HCT116 (cell line): ENCODE results near the gene ADIPOQ. TPM values are rescaled to one million over a fixed set of nuclear protein-coding genes. Genes with fewer than 3 reads are reported as not detected.

Experiments
- ATAC-seq: fragments of 200-7000 bp; cut with Tn5 transposase; 2 replicates; pipeline ENCODE4 v1.9.1; 2020; ENCODE audit warnings: mild to moderate bottlenecking, moderate library complexity
- BruUV-seq: library from RNA; stranded (reverse); fragments of 400-500 nt; replicated peaks from 2 replicates; lab custom pipeline; 2021; lab: Mats Ljungman, UMichigan
- CTCF ChIA-PET: fragments of 300-600 bp; sonication (Branson Sonifier 250); formaldehyde crosslinking; loops from one replicate; lab custom pipeline; 2021; ENCODE audit warnings: antibody characterized with exemption; lab: Charles Lee
- POLR2A ChIA-PET: fragments of 300-600, 350-600 bp; sonication (Branson Sonifier 250); formaldehyde crosslinking; loops from one replicate; lab custom pipeline; 2021; ENCODE audit warnings: antibody characterized with exemption; lab: Charles Lee
- RAD21 ChIA-PET, 2 experiments: fragments of 300-600 bp; sonication (Branson Sonifier 250); formaldehyde crosslinking; loops; one replicate each; lab custom pipeline; 2023; ENCODE audit warnings: low total read pairs in 2 of 2; ENCODE audit not compliant: uncharacterized antibody in 2 of 2, unreplicated experiment in 2 of 2, low non-redundant PET in 1 of 2; lab: Charles Lee
- DNase-seq: peaks from one replicate; pipeline ENCODE4 v3.0.0-alpha.2; 2010; ENCODE audit warnings: low read depth, low spot score
- H2AFZ ChIP-seq: fragments of 200-600 bp; shearing (Covaris generic), sonication (generic); 2 replicates; pipeline ENCODE4 v1.6.1; 2017; ENCODE audit warnings: low read depth, mixed run types, mixed read lengths, antibody characterized with exemption, low read length; ENCODE audit not compliant: poor library complexity, severe bottlenecking
- H3K27ac ChIP-seq: 2 replicates; pipeline ENCODE4 v1.5.1; 2012; ENCODE audit warnings: low read depth, low read length
- H3K27me3 ChIP-seq: fragments of 200-600 bp; sonication (generic); 2 replicates; pipeline ENCODE4 v1.6.1; 2016; ENCODE audit warnings: mixed run types, low read length, mixed read lengths; ENCODE audit not compliant: insufficient read depth
- H3K36me3 ChIP-seq, 2 experiments: fragments of 200-500 bp in 1 of 2; fragments of 200-600 bp in 1 of 2; sonication (Bioruptor generic) in 1 of 2; sonication (generic) in 1 of 2; 2 replicates each; pipeline versions ENCODE4 v1.5.1 to v1.6.1; 2014 to 2016; ENCODE audit warnings: low read length in 2 of 2, inconsistent platforms in 1 of 2, mixed read lengths in 1 of 2, mixed run types in 1 of 2; ENCODE audit not compliant: insufficient read depth in 2 of 2, control insufficient read depth in 1 of 2
- H3K4me1 ChIP-seq, 2 experiments: fragments of 200-600 bp in 1 of 2; sonication (generic) in 1 of 2; 2 replicates each; pipeline versions ENCODE4 v1.5.1 to v1.6.1; 2012 to 2017; ENCODE audit warnings: low read length in 2 of 2, inconsistent platforms in 1 of 2, mild to moderate bottlenecking in 1 of 2, mixed read lengths in 1 of 2, mixed run types in 1 of 2, moderate library complexity in 1 of 2; ENCODE audit not compliant: insufficient read depth in 2 of 2, control insufficient read depth in 1 of 2
- H3K4me2 ChIP-seq: fragments of 200-600 bp; sonication (generic); 2 replicates; pipeline ENCODE4 v1.6.1; 2017; ENCODE audit warnings: mixed run types, low read length, mixed read lengths
- H3K4me3 ChIP-seq, 2 experiments: fragments of 200-600 bp in 1 of 2; sonication (generic) in 1 of 2; replicated peaks in 1 of 2; 2 replicates each; pipeline ENCODE4 v1.5.1; 2011 to 2016; ENCODE audit warnings: low read length in 2 of 2, control low read depth in 1 of 2, low read depth in 1 of 2, mild to moderate bottlenecking in 1 of 2, mixed read lengths in 1 of 2, mixed run types in 1 of 2
- H3K79me2 ChIP-seq: fragments of 200-600 bp; sonication (generic); 2 replicates; pipeline ENCODE4 v1.6.1; 2017; ENCODE audit warnings: mild to moderate bottlenecking, mixed run types, low read length, moderate library complexity, mixed read lengths; ENCODE audit not compliant: insufficient read depth
- H3K9ac ChIP-seq: fragments of 200-600 bp; sonication (generic); 2 replicates; pipeline ENCODE4 v1.6.1; 2016; ENCODE audit warnings: low read length, mixed read lengths
- H3K9me2 ChIP-seq: fragments of 200-600 bp; sonication (generic), shearing (Covaris generic); 2 replicates; pipeline ENCODE4 v1.6.1; 2017; ENCODE audit warnings: mixed run types, mild to moderate bottlenecking, moderate library complexity; ENCODE audit not compliant: insufficient read depth
- H3K9me3 ChIP-seq, 2 experiments: fragments of 200-500 bp in 1 of 2; fragments of 200-600 bp in 1 of 2; sonication (Bioruptor generic) in 1 of 2; sonication (generic) in 1 of 2; 2 replicates each; pipeline ENCODE4 v1.6.1; 2014 to 2017; ENCODE audit warnings: low read length in 2 of 2, mixed read lengths in 2 of 2, inconsistent platforms in 1 of 2, low read depth in 1 of 2, mild to moderate bottlenecking in 1 of 2, mixed run types in 1 of 2, moderate library complexity in 1 of 2; ENCODE audit not compliant: control insufficient read depth in 1 of 2, insufficient read depth in 1 of 2
- H4K20me1 ChIP-seq: fragments of 200-600 bp; sonication (generic), shearing (Covaris generic); 2 replicates; pipeline ENCODE4 v1.6.1; 2017; ENCODE audit warnings: mixed run types, mild to moderate bottlenecking, moderate library complexity; ENCODE audit not compliant: insufficient read depth
- ATF3 ChIP-seq: IDR thresholded peaks from 2 replicates; pipeline ENCODE4 v1.6.1; 2012
- CBX3 ChIP-seq: IDR thresholded peaks from 2 replicates; pipeline ENCODE4 v1.6.1; 2012; ENCODE audit warnings: low read depth
- CEBPB ChIP-seq: IDR thresholded peaks from 2 replicates; pipeline ENCODE4 v1.6.1; 2012; ENCODE audit warnings: low read depth
- EGR1 ChIP-seq: IDR thresholded peaks from 2 replicates; pipeline ENCODE4 v1.6.1; 2012; ENCODE audit warnings: low read depth
- ELF1 ChIP-seq: IDR thresholded peaks from 2 replicates; pipeline ENCODE4 v1.6.1; 2012; ENCODE audit warnings: low read depth, borderline replicate concordance
- EZH2 ChIP-seq: fragments of 200-600 bp; sonication (generic); IDR thresholded peaks from 2 replicates; pipeline ENCODE4 v1.6.1; 2017; ENCODE audit warnings: antibody characterized with exemption, mixed run types
- EZH2phosphoT487 ChIP-seq: fragments of 200-600 bp; IDR thresholded peaks from 2 replicates; pipeline ENCODE4 v1.6.1; 2018; ENCODE audit warnings: antibody characterized with exemption, borderline replicate concordance
- FOSL1 ChIP-seq: IDR thresholded peaks from 2 replicates; pipeline ENCODE4 v1.6.1; 2012; ENCODE audit warnings: low read depth
- JUND ChIP-seq: IDR thresholded peaks from 2 replicates; pipeline ENCODE4 v1.6.1; 2012
- POLR2A ChIP-seq: IDR thresholded peaks from 2 replicates; pipeline ENCODE4 v1.7.0; 2011; ENCODE audit warnings: borderline replicate concordance; ENCODE audit not compliant: insufficient read depth, insufficient read length; ENCODE audit errors: extremely low read depth
- POLR2AphosphoS5 ChIP-seq: IDR thresholded peaks from 2 replicates; pipeline ENCODE4 v1.6.1; 2011; ENCODE audit warnings: mild to moderate bottlenecking, low read depth, low read length, moderate library complexity
- REST ChIP-seq: IDR thresholded peaks from 2 replicates; pipeline ENCODE4 v1.6.1; 2012; ENCODE audit warnings: low read depth
- SIN3A ChIP-seq: IDR thresholded peaks from 2 replicates; pipeline ENCODE4 v1.6.1; 2012; ENCODE audit warnings: low read depth
- SP1 ChIP-seq: IDR thresholded peaks from 2 replicates; pipeline ENCODE4 v1.6.1; 2012; ENCODE audit warnings: low read depth
- TCF7L2 ChIP-seq: IDR thresholded peaks from 2 replicates; pipeline ENCODE4 v1.7.0; 2011; ENCODE audit warnings: borderline replicate concordance, inconsistent platforms; ENCODE audit not compliant: insufficient read depth, insufficient read length; ENCODE audit errors: extremely low read depth
- intact Hi-C: fragments of 100-400 bp; cut with micrococcal nuclease; formaldehyde crosslinking; loops from 2 replicates; pipeline ENCODE4 v1.10.0; 2022
- total RNA-seq: library from RNA; stranded (reverse); gene quantifications from one replicate; pipeline ENCODE4 v1.2.1, GENCODE V29; 2021; ENCODE audit not compliant: unreplicated experiment

ADIPOQ gene
- total RNA-seq, 1 experiment from 2014 or later: not detected

GRCh38 chr3:186831798-186832197, 10.7 kb upstream of the ADIPOQ start:
- no peak overlapping the region for H3K27ac ChIP-seq
- ChIA-PET RAD21 (no interaction called here), CTCF (no interaction called here), POLR2A (no interaction called here)
- ATAC-seq: no peak
- intact Hi-C loops: no loop called here
- no peak overlapping the region for H2AFZ ChIP-seq
- H3K4me1 ChIP-seq: peaks cover 0 to 5% of the 10 kb centered on the region in 2 experiments; a peak in 1 of 4 replicates
- no peaks in the 10 kb centered on the region for H4K20me1 ChIP-seq
- no peak for DNase-seq
- H3K4me3 ChIP-seq: no peak overlapping the region
- no peak for TF ChIP-seq EGR1
- TF ChIP-seq EZH2phosphoT487: no peak
- no peak for TF ChIP-seq CEBPB
- no peak for TF ChIP-seq REST
- TF ChIP-seq FOSL1: no peak
- no peak for TF ChIP-seq POLR2A
- TF ChIP-seq EZH2: no peak
- no peak for TF ChIP-seq SIN3A
- no peak for TF ChIP-seq SP1
- no peak for TF ChIP-seq CBX3
- no peak for TF ChIP-seq ATF3
- TF ChIP-seq JUND: no peak
- no peak for TF ChIP-seq ELF1
- TF ChIP-seq POLR2AphosphoS5: no peak
- TF ChIP-seq TCF7L2: no peak
- no peak overlapping the region for H3K4me2 ChIP-seq
- H3K9me3 ChIP-seq: no peaks in the 10 kb centered on the region
- no TSS peak for BruUV-seq
- no peaks in the 10 kb centered on the region for H3K36me3 ChIP-seq
- H3K79me2 ChIP-seq: no peaks in the 10 kb centered on the region; the same call in 1 of the 2 replicates
- H3K9ac ChIP-seq: no peak overlapping the region
- peaks cover 34% of the 10 kb centered on the region for H3K27me3 ChIP-seq
- H3K9me2 ChIP-seq: no peaks in the 10 kb centered on the region
